B cell (primary cell): ENCODE results near the gene CPNE9. TPM values are rescaled to one million over a fixed set of nuclear protein-coding genes. Genes with fewer than 3 reads are reported as not detected.

Experiments
- ATAC-seq: fragments of 200-7000 bp; cut with Tn5 transposase; one replicate; pipeline ENCODE4 v1.10.0; 2021; ENCODE audit warnings: low read depth, mild to moderate bottlenecking, moderate number of reproducible peaks, moderate library complexity
- CTCF ChIA-PET: fragments of 350-600 bp; sonication (Branson Sonifier 250); formaldehyde crosslinking; loops from one replicate; lab custom pipeline; 2021; ENCODE audit warnings: antibody characterized with exemption, inconsistent platforms; lab: Charles Lee
- POLR2A ChIA-PET: fragments of 350-600 bp; sonication (Branson Sonifier 250); formaldehyde crosslinking; loops from one replicate; lab custom pipeline; 2021; ENCODE audit warnings: antibody characterized with exemption; lab: Charles Lee
- DNase-seq: peaks from one replicate; pipeline ENCODE4 v3.0.0; 2013
- H2AFZ ChIP-seq: 2 replicates; pipeline ENCODE4 v1.6.1; 2012; ENCODE audit warnings: mild to moderate bottlenecking, low read depth, low read length; ENCODE audit not compliant: insufficient read depth, poor library complexity, severe bottlenecking
- H3K27ac ChIP-seq, 2 donors: 1 replicate in 1 of 2; 2 replicates in 1 of 2; pipeline ENCODE4 v1.5.1; 2012 to 2013; ENCODE audit warnings: low read length in 2 of 2, mild to moderate bottlenecking in 2 of 2, moderate library complexity in 1 of 2
- H3K27me3 ChIP-seq, 4 experiments: fragments of 200-600 bp in 1 of 4; sonication (generic) in 1 of 4; replicated peaks in 1 of 4; 1 replicate in 2 of 4; 2 replicates in 2 of 4; pipeline versions ENCODE4 v1.6.1 to v1.7.0; 2013 to 2016; ENCODE audit warnings: low read length in 3 of 4, mild to moderate bottlenecking in 2 of 4, mixed read lengths in 1 of 4, moderate library complexity in 1 of 4; ENCODE audit not compliant: insufficient read depth in 4 of 4, control insufficient read depth in 3 of 4; ENCODE audit errors: control extremely low read depth in 1 of 4
- H3K36me3 ChIP-seq, 2 experiments: replicated peaks in 1 of 2; 1 replicate in 1 of 2; 2 replicates in 1 of 2; pipeline versions ENCODE4 v1.6.1 to v1.7.1; 2013; ENCODE audit warnings: low read length in 1 of 2; ENCODE audit not compliant: insufficient read depth in 2 of 2, control insufficient read depth in 1 of 2; ENCODE audit errors: control extremely low read depth in 1 of 2, extremely low read depth in 1 of 2
- H3K4me1 ChIP-seq, 2 donors: fragments of 200-600 bp in 1 of 2; sonication (generic) in 1 of 2; 1 replicate in 1 of 2; 2 replicates in 1 of 2; pipeline versions ENCODE4 v1.5.1 to v1.6.1; 2013 to 2017; ENCODE audit warnings: low read length in 2 of 2; ENCODE audit not compliant: control insufficient read depth in 2 of 2, insufficient read depth in 2 of 2
- H3K4me2 ChIP-seq: replicated peaks from 2 replicates; pipeline ENCODE3; 2012; ENCODE audit warnings: mild to moderate bottlenecking, low read depth, low read length; ENCODE audit not compliant: poor library complexity, severe bottlenecking
- H3K4me3 ChIP-seq, 5 experiments: fragments of 200-600 bp in 1 of 5; sonication (generic) in 1 of 5; 1 replicate in 3 of 5; 2 replicates in 2 of 5; pipeline versions ENCODE4 v1.5.1 to v1.7.0; 2011 to 2016; ENCODE audit warnings: low read length in 4 of 5, mild to moderate bottlenecking in 4 of 5, low read depth in 2 of 5, control low read depth in 1 of 5, moderate library complexity in 1 of 5; ENCODE audit not compliant: insufficient read depth in 1 of 5; ENCODE audit errors: control extremely low read depth in 1 of 5, extremely low read depth in 1 of 5
- H3K79me2 ChIP-seq: fragments of 200-600 bp; sonication (generic); one replicate; pipeline ENCODE4 v1.6.0; 2016; ENCODE audit warnings: low read length; ENCODE audit not compliant: control insufficient read depth, insufficient read depth
- H3K9ac ChIP-seq: fragments of 200-600 bp; sonication (generic); 2 replicates; pipeline ENCODE4 v1.6.1; 2017; ENCODE audit warnings: mild to moderate bottlenecking, low read length, moderate library complexity
- H3K9me3 ChIP-seq, 3 donors: one replicate each; pipeline versions ENCODE4 v1.6.1 to v1.7.1; 2013; ENCODE audit warnings: low read length in 2 of 3; ENCODE audit not compliant: control insufficient read depth in 2 of 3, insufficient read depth in 1 of 3; ENCODE audit errors: control extremely low read depth in 1 of 3
- H4K20me1 ChIP-seq: 2 replicates; pipeline ENCODE4 v1.6.0; 2012; ENCODE audit warnings: mild to moderate bottlenecking, low read length; ENCODE audit not compliant: insufficient read depth, control insufficient read depth, poor library complexity, severe bottlenecking
- H3K27ac Mint-ChIP-seq: one replicate; pipeline ENCODE4 v1.8.0; 2021; ENCODE audit warnings: mixed read lengths
- H3K27me3 Mint-ChIP-seq: one replicate; pipeline ENCODE4 v1.8.0; 2021; ENCODE audit warnings: mixed read lengths
- H3K4me1 Mint-ChIP-seq: one replicate; pipeline ENCODE4 v1.8.0; 2021; ENCODE audit warnings: mixed read lengths
- H3K4me3 Mint-ChIP-seq: one replicate; pipeline ENCODE4 v1.8.0; 2021; ENCODE audit warnings: mixed read lengths
- H3K9me3 Mint-ChIP-seq: one replicate; pipeline ENCODE4 v1.8.0; 2022; ENCODE audit warnings: mixed read lengths; ENCODE audit not compliant: insufficient read depth
- EZH2 ChIP-seq: IDR thresholded peaks from 2 replicates; pipeline ENCODE4 v1.6.1; 2012; ENCODE audit warnings: borderline replicate concordance, low read depth, mild to moderate bottlenecking, moderate library complexity, low read length; ENCODE audit not compliant: insufficient read depth, poor library complexity, severe bottlenecking
- WGBS: methylation state at CpG from one replicate; pipeline ENCODE4 v1.1.5; 2013; ENCODE audit warnings: missing lambda C conversion rate; ENCODE audit not compliant: insufficient coverage; 5-methylcytosine and 5-hydroxymethylcytosine counted together
- intact Hi-C: fragments of 100-400 bp; cut with micrococcal nuclease; formaldehyde crosslinking; loops from one replicate; pipeline ENCODE4 v1.10.0; 2022
- polyA plus RNA-seq: library from polyadenylated mRNA; depleted of rRNA; stranded (reverse); fragments of >200 nt; gene quantifications from 2 replicates; pipeline ENCODE4 v1.2.3, GENCODE V29; 2012
- total RNA-seq, 2 donors: library from RNA; stranded (reverse); fragments of 120-200 nt in 1 of 2; gene quantifications; 1 replicate in 1 of 2; 2 replicates in 1 of 2; pipeline versions ENCODE4 v1.2.3 to v1.2.4, GENCODE V29; 2013 to 2022
- TF ChIP-seq, protein P1 (sequence below): fragments of 200-600 bp; IDR thresholded peaks from one replicate; pipeline ENCODE4 v1.8.0; 2022; ENCODE audit warnings: antibody characterized with exemption, mild to moderate bottlenecking

CPNE9 gene
- total and polyA plus RNA-seq, 2 donors (not counting 1 experiment from before 2014, with no cell fraction given) = 0.30 to 0.37 TPM

- Histone ChIP-seq H3K36me3 (peaks cover 7 to 96% of the 10 kb centered on the region in 2 experiments), H3K27ac (no peak overlapping the region), H2AFZ (no peak overlapping the region), H3K4me3 (no peak overlapping the region), H3K9ac (no peak overlapping the region), H3K27me3 (no peaks in the 10 kb centered on the region), H3K79me2 (peaks cover 3% of the 10 kb centered on the region), H3K4me2 (no peak overlapping the region), H3K4me1 (no peaks in the 10 kb centered on the region), H3K9me3 (no peaks in the 10 kb centered on the region), H4K20me1 (peaks cover 87% of the 10 kb centered on the region)
- TF ChIP-seq EZH2 = no peak
- TF ChIP-seq, protein P1, sequence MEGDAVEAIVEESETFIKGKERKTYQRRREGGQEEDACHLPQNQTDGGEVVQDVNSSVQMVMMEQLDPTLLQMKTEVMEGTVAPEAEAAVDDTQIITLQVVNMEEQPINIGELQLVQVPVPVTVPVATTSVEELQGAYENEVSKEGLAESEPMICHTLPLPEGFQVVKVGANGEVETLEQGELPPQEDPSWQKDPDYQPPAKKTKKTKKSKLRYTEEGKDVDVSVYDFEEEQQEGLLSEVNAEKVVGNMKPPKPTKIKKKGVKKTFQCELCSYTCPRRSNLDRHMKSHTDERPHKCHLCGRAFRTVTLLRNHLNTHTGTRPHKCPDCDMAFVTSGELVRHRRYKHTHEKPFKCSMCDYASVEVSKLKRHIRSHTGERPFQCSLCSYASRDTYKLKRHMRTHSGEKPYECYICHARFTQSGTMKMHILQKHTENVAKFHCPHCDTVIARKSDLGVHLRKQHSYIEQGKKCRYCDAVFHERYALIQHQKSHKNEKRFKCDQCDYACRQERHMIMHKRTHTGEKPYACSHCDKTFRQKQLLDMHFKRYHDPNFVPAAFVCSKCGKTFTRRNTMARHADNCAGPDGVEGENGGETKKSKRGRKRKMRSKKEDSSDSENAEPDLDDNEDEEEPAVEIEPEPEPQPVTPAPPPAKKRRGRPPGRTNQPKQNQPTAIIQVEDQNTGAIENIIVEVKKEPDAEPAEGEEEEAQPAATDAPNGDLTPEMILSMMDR = no peak
- H3K9me3 Mint-ChIP-seq = no peaks in the 10 kb centered on the region
- intact Hi-C loops = no loop called here
- no peak for DNase-seq
- 97% methylated on average over 6 of the region's 6 CpGs for WGBS
- no peak overlapping the region for H3K27ac Mint-ChIP-seq
- ATAC-seq = no peak
- no peaks in the 10 kb centered on the region for H3K27me3 Mint-ChIP-seq
- ChIA-PET POLR2A (no interaction called here), CTCF (no interaction called here)
- H3K4me3 Mint-ChIP-seq = no peak overlapping the region
- H3K4me1 Mint-ChIP-seq = no peaks in the 10 kb centered on the region
Measured at GRCh38 chr3:9676785-9677184, 26.8 kb upstream of the CPNE9 start.

- Mint-ChIP-seq H3K9me3 (no peaks in the 10 kb centered on the region), H3K4me1 (no peaks in the 10 kb centered on the region), H3K27ac (no peak overlapping the region), H3K4me3 (no peak overlapping the region), H3K27me3 (no peaks in the 10 kb centered on the region)
- peaks cover 93% of the 10 kb centered on the region for H4K20me1 ChIP-seq
- H3K79me2 ChIP-seq = peaks cover 6% of the 10 kb centered on the region
- no peaks in the 10 kb centered on the region for H3K4me1 ChIP-seq
- DNase-seq (no peak), ATAC-seq (no peak)
- H3K36me3 ChIP-seq = peaks cover 9 to 96% of the 10 kb centered on the region in 2 experiments
- H3K4me3 ChIP-seq = no peak overlapping the region
- H3K4me2 ChIP-seq = no peak overlapping the region
- ChIA-PET POLR2A (no interaction called here), CTCF (no interaction called here)
- H3K9ac ChIP-seq = no peak overlapping the region
- no peak overlapping the region for H2AFZ ChIP-seq
- intact Hi-C loops = no loop called here
- H3K27ac ChIP-seq = no peak overlapping the region
- no peaks in the 10 kb centered on the region for H3K9me3 ChIP-seq
- 93% methylated on average over 3 of the region's 3 CpGs for WGBS
- H3K27me3 ChIP-seq = no peaks in the 10 kb centered on the region
- TF ChIP-seq, protein P1 = no peak
- no peak for TF ChIP-seq EZH2
Measured at GRCh38 chr3:9678493-9678892, 25.1 kb upstream of the CPNE9 start.
